ENCODE data around the gene MDC1.

Gene MDC1

GRCh38 chr6:30747902-30748769, 31.1 kb upstream of the MDC1 start:
- no peak for DNase-seq (ENCODE audit: low spot score)
- FAIRE-seq: no peak

- DNase-seq (ENCODE audit: low spot score): no peak
- no peak for FAIRE-seq
Observed at GRCh38 chr6:30747300-30747687, 30.2 kb upstream of the MDC1 start.

GRCh38 chr6:30744054-30744805, 27.1 kb upstream of the MDC1 start, which contains the start of gene IER3:
Gene IER3 (minus strand): TSS chr6:30744547. CDS start chr6:30744518, 29 bp downstream.
- FAIRE-seq (no peak), DNase-seq (ENCODE audit: low spot score) (peak; percentile 87)

GRCh38 chr6:30743099-30744053, 26.3 kb upstream of the MDC1 start:
- FAIRE-seq: no peak
- no peak for DNase-seq (ENCODE audit: low spot score)

GRCh38 chr6:30742316-30743098, 25.4 kb upstream of the MDC1 start, which contains the start of gene FLOT1:
Gene FLOT1 (minus strand): TSS chr6:30742687. CDS start chr6:30742189, 498 bp downstream.
- FAIRE-seq (peak; percentile 17), DNase-seq (ENCODE audit: low spot score) (peak; percentile 94)

GRCh38 chr6:30741789-30742315, 24.8 kb upstream of the MDC1 start:
- DNase-seq (ENCODE audit: low spot score) (no peak), FAIRE-seq (no peak)

- DNase-seq (ENCODE audit: low spot score): no peak
- FAIRE-seq: no peak
Observed at GRCh38 chr6:30741063-30741779, 24.1 kb upstream of the MDC1 start.

- FAIRE-seq (no peak), DNase-seq (ENCODE audit: low spot score) (no peak)
Observed at GRCh38 chr6:30740540-30740870, 23.4 kb upstream of the MDC1 start.

GRCh38 chr6:30738532-30738931, 21.5 kb upstream of the MDC1 start:
- FAIRE-seq: no peak
- no peak for DNase-seq (ENCODE audit: low spot score)

GRCh38 chr6:30735668-30736314, 18.7 kb upstream of the MDC1 start:
- DNase-seq (ENCODE audit: low spot score) (no peak), FAIRE-seq (no peak)

- no peak for DNase-seq (ENCODE audit: low spot score)
- no peak for FAIRE-seq
Observed at GRCh38 chr6:30732237-30732943, 15.3 kb upstream of the MDC1 start.

- FAIRE-seq: no peak
Observed at GRCh38 chr6:30730601-30731435, 13.7 kb upstream of the MDC1 start.

GRCh38 chr6:30727920-30728553, 11.0 kb upstream of the MDC1 start:
- DNase-seq (ENCODE audit: low spot score): no peak
- FAIRE-seq: no peak

More at GRCh38 chr6:30730601-30731435, 13.7 kb upstream of the MDC1 start:
- DNase-seq (ENCODE audit: low spot score): no peak

- DNase-seq (ENCODE audit: low spot score): no peak
- no peak for FAIRE-seq
Observed at GRCh38 chr6:30726506-30727413, 9.7 kb upstream of the MDC1 start.

- no peak for FAIRE-seq
- DNase-seq (ENCODE audit: low spot score): no peak
Observed at GRCh38 chr6:30725713-30726505, 8.8 kb upstream of the MDC1 start.

Measured in urothelium cell line (cell line).